ENCODE measurements around the gene RRN3.
"Not testable (repeated sequence)": the region's sequence is repeated elsewhere in the genome, so short reads cannot be mapped to it uniquely, and the experiment has no call there.

Gene RRN3

GRCh38 chr16:15082788-15083187, 11.3 kb downstream of the RRN3 start:
- not testable (repeated sequence) for DNase-seq (ENCODE audit: low read depth in 1 of 2, low spot score in 1 of 2); H3K27ac ChIP-seq (replicated peaks); H3K27me3 ChIP-seq (ENCODE audit: insufficient read depth, poor library complexity, severe bottlenecking); H3K4me3 ChIP-seq (replicated peaks; ENCODE audit: insufficient read depth, low read length)

GRCh38 chr16:15080883-15081282, 13.2 kb downstream of the RRN3 start:
- H3K27ac ChIP-seq (replicated peaks); H3K4me3 ChIP-seq (replicated peaks; ENCODE audit: insufficient read depth, low read length); H3K27me3 ChIP-seq (ENCODE audit: insufficient read depth, poor library complexity, severe bottlenecking); DNase-seq (ENCODE audit: low read depth in 1 of 2, low spot score in 1 of 2): not testable (repeated sequence)

- H3K27ac ChIP-seq (replicated peaks); H3K4me3 ChIP-seq (replicated peaks; ENCODE audit: insufficient read depth, low read length); H3K27me3 ChIP-seq (ENCODE audit: insufficient read depth, poor library complexity, severe bottlenecking); DNase-seq (ENCODE audit: low read depth in 1 of 2, low spot score in 1 of 2): not testable (repeated sequence)
Measured at GRCh38 chr16:15076161-15076560, 17.9 kb downstream of the RRN3 start.

- Histone ChIP-seq H3K27me3 (ENCODE audit: insufficient read depth, poor library complexity, severe bottlenecking) (no peaks in the 10 kb centered on the region), H3K27ac (replicated peaks) (no peak overlapping the region), H3K4me3 (replicated peaks; ENCODE audit: insufficient read depth, low read length) (no peak overlapping the region)
- no peak for DNase-seq (ENCODE audit: low read depth in 1 of 2, low spot score in 1 of 2)
- no peak for TF ChIP-seq SPI1 (IDR thresholded peaks at IDR 0.05; ENCODE audit: borderline replicate concordance, low read depth)
- TF ChIP-seq REST (IDR thresholded peaks at IDR 0.05; ENCODE audit: insufficient replicate concordance, low read depth), result no peak
- TF ChIP-seq CTCF (IDR thresholded peaks at IDR 0.05; ENCODE audit: insufficient read depth, low read length), result no peak
- TF ChIP-seq GABPA (IDR thresholded peaks at IDR 0.05; ENCODE audit: low read depth), result no peak
- no peak for TF ChIP-seq POLR2AphosphoS5 (IDR thresholded peaks at IDR 0.05; ENCODE audit: low read depth)
Measured at GRCh38 chr16:15073101-15073500, 21.0 kb downstream of the RRN3 start.

GRCh38 chr16:15071916-15072769, 21.9 kb downstream of the RRN3 start:
- not testable (repeated sequence) for H3K27ac ChIP-seq (replicated peaks); DNase-seq (ENCODE audit: low read depth in 1 of 2, low spot score in 1 of 2)

GRCh38 chr16:15071013-15071412, 23.1 kb downstream of the RRN3 start:
- not testable (repeated sequence) for H3K27ac ChIP-seq (replicated peaks); H3K27me3 ChIP-seq (ENCODE audit: insufficient read depth, poor library complexity, severe bottlenecking); DNase-seq (ENCODE audit: low read depth in 1 of 2, low spot score in 1 of 2); H3K4me3 ChIP-seq (replicated peaks; ENCODE audit: insufficient read depth, low read length)

More at GRCh38 chr16:15071916-15072769, 21.9 kb downstream of the RRN3 start:
- H3K27me3 ChIP-seq (ENCODE audit: insufficient read depth, poor library complexity, severe bottlenecking); H3K4me3 ChIP-seq (replicated peaks; ENCODE audit: insufficient read depth, low read length): not testable (repeated sequence)

GRCh38 chr16:15066690-15067089, 27.4 kb downstream of the RRN3 start:
- not testable (repeated sequence) for H3K27me3 ChIP-seq (ENCODE audit: insufficient read depth, poor library complexity, severe bottlenecking); DNase-seq (ENCODE audit: low read depth in 1 of 2, low spot score in 1 of 2); H3K27ac ChIP-seq (replicated peaks)

GRCh38 chr16:15065961-15066360, 28.1 kb downstream of the RRN3 start:
- H3K27ac ChIP-seq (replicated peaks); H3K27me3 ChIP-seq (ENCODE audit: insufficient read depth, poor library complexity, severe bottlenecking); H3K4me3 ChIP-seq (replicated peaks; ENCODE audit: insufficient read depth, low read length); DNase-seq (ENCODE audit: low read depth in 1 of 2, low spot score in 1 of 2): not testable (repeated sequence)

More at GRCh38 chr16:15066690-15067089, 27.4 kb downstream of the RRN3 start:
- not testable (repeated sequence) for H3K4me3 ChIP-seq (replicated peaks; ENCODE audit: insufficient read depth, low read length)

- not testable (repeated sequence) for H3K27me3 ChIP-seq (ENCODE audit: insufficient read depth, poor library complexity, severe bottlenecking); H3K4me3 ChIP-seq (replicated peaks; ENCODE audit: insufficient read depth, low read length)
- H3K27ac ChIP-seq (replicated peaks), result peak overlapping the region; percentile 68
- peak in 1 of 2 experiments; percentile 56 for DNase-seq (ENCODE audit: low read depth in 1 of 2, low spot score in 1 of 2)
Measured at GRCh38 chr16:15062085-15062810, 31.8 kb downstream of the RRN3 start.
